ENCODE data around the gene LPP. TPM values are rescaled to one million over a fixed set of nuclear protein-coding genes. Genes with fewer than 3 reads are reported as not detected.

The LPP gene
- total RNA-seq, 6 experiments from 2014 or later: 84.1 to 121 (median 102) TPM

- no peak for TF ChIP-seq CTCF (IDR thresholded peaks at IDR 0.05)
- no peaks in the 10 kb centered on the region for H3K9me3 Mint-ChIP-seq
- H3K27ac Mint-ChIP-seq: no peak overlapping the region
- no peaks in the 10 kb centered on the region for H3K27me3 Mint-ChIP-seq (ENCODE audit: insufficient read depth)
- no peak for DNase-seq
- H3K4me3 Mint-ChIP-seq: no peak overlapping the region
- peaks cover 75% of the 10 kb centered on the region for H3K4me1 Mint-ChIP-seq (ENCODE audit: low read depth)
- peaks cover 9% of the 10 kb centered on the region; the same call in 1 of the 2 replicates for H3K36me3 Mint-ChIP-seq (ENCODE audit: low read depth)
Measured at GRCh38 chr3:188685789-188686188, 531.8 kb downstream of the LPP start.

- peaks cover 7% of the 10 kb centered on the region; the same call in 1 of the 2 replicates for H3K36me3 Mint-ChIP-seq (ENCODE audit: low read depth)
- H3K27me3 Mint-ChIP-seq (ENCODE audit: insufficient read depth): no peaks in the 10 kb centered on the region
- no peaks in the 10 kb centered on the region for H3K9me3 Mint-ChIP-seq
- no peak for TF ChIP-seq CTCF (IDR thresholded peaks at IDR 0.05)
- no peak for DNase-seq
- H3K27ac Mint-ChIP-seq: no peak overlapping the region
- no peak overlapping the region for H3K4me3 Mint-ChIP-seq
- peaks cover 72% of the 10 kb centered on the region for H3K4me1 Mint-ChIP-seq (ENCODE audit: low read depth)
Measured at GRCh38 chr3:188686324-188686723, 532.4 kb downstream of the LPP start.

GRCh38 chr3:188687389-188687788 is 533.4 kb downstream of the LPP start:
- Mint-ChIP-seq H3K4me3 (no peak overlapping the region; the same call in 1 of the 2 replicates), H3K27me3 (ENCODE audit: insufficient read depth) (no peaks in the 10 kb centered on the region), H3K27ac (peak overlapping the region; percentile 77), H3K4me1 (ENCODE audit: low read depth) (peaks cover 62% of the 10 kb centered on the region), H3K9me3 (no peaks in the 10 kb centered on the region), H3K36me3 (ENCODE audit: low read depth) (peaks cover 3% of the 10 kb centered on the region; the same call in 1 of the 2 replicates)
- DNase-seq: peak; percentile 89
- TF ChIP-seq CTCF (IDR thresholded peaks at IDR 0.05): peak; percentile 71

- Mint-ChIP-seq H3K36me3 (ENCODE audit: low read depth) (peaks cover 3% of the 10 kb centered on the region; the same call in 1 of the 2 replicates), H3K9me3 (no peaks in the 10 kb centered on the region), H3K4me3 (peak overlapping the region; percentile 33; the same call in 1 of the 2 replicates), H3K27me3 (ENCODE audit: insufficient read depth) (no peaks in the 10 kb centered on the region), H3K4me1 (ENCODE audit: low read depth) (peaks cover 46% of the 10 kb centered on the region), H3K27ac (peak overlapping the region; percentile 76)
- DNase-seq: no peak
- no peak for TF ChIP-seq CTCF (IDR thresholded peaks at IDR 0.05)
Measured at GRCh38 chr3:188689101-188689574, 535.2 kb downstream of the LPP start.

GRCh38 chr3:188690064-188690463 is 536.1 kb downstream of the LPP start:
- Mint-ChIP-seq H3K27me3 (ENCODE audit: insufficient read depth) (no peaks in the 10 kb centered on the region; the same call in 1 of the 2 replicates), H3K36me3 (ENCODE audit: low read depth) (peaks cover 3% of the 10 kb centered on the region; the same call in 1 of the 2 replicates), H3K4me1 (ENCODE audit: low read depth) (peaks cover 41% of the 10 kb centered on the region), H3K9me3 (no peaks in the 10 kb centered on the region), H3K4me3 (no peak overlapping the region), H3K27ac (no peak overlapping the region)
- TF ChIP-seq CTCF (IDR thresholded peaks at IDR 0.05): no peak
- no peak for DNase-seq

Data from HFFc6 (cell line).